Fibroblast of lung (primary cell): Measurements from ENCODE around the gene PLCH2.

Experiments
- CTCF ChIP-seq, 2 donors: IDR thresholded peaks in 1 of 2; conservative IDR thresholded peaks in 1 of 2; 1 replicate in 1 of 2; 2 replicates in 1 of 2; pipeline ENCODE4 v1.5.1; 2011 to 2012; ENCODE audit warnings: low read length in 2 of 2, control low read depth in 1 of 2, inconsistent platforms in 1 of 2, low read depth in 1 of 2, mild to moderate bottlenecking in 1 of 2
- EZH2 ChIP-seq: IDR thresholded peaks from 2 replicates; pipeline ENCODE4 v1.5.1; 2012; ENCODE audit warnings: low read length, control low read depth, mild to moderate bottlenecking; ENCODE audit errors: missing control alignments

- TF ChIP-seq EZH2 = no peak
- TF ChIP-seq CTCF (conservative IDR thresholded peaks at IDR 0.05 in 1 of 2, IDR thresholded peaks at IDR 0.05 in 1 of 2; ENCODE audit: low read depth in 1 of 2, low read length in 2 of 2) = no peak
These were observed 30.3 kb upstream of the PLCH2 start for GRCh38 chr1:2445823-2446215.
